ENCODE data around the gene DOCK7. TPM values are rescaled to one million over a fixed set of nuclear protein-coding genes. Genes with fewer than 3 reads are reported as not detected.
A peak's percentile ranks its signal among the peaks of the same experiment; 100 is the strongest.

Gene DOCK7, protein sequence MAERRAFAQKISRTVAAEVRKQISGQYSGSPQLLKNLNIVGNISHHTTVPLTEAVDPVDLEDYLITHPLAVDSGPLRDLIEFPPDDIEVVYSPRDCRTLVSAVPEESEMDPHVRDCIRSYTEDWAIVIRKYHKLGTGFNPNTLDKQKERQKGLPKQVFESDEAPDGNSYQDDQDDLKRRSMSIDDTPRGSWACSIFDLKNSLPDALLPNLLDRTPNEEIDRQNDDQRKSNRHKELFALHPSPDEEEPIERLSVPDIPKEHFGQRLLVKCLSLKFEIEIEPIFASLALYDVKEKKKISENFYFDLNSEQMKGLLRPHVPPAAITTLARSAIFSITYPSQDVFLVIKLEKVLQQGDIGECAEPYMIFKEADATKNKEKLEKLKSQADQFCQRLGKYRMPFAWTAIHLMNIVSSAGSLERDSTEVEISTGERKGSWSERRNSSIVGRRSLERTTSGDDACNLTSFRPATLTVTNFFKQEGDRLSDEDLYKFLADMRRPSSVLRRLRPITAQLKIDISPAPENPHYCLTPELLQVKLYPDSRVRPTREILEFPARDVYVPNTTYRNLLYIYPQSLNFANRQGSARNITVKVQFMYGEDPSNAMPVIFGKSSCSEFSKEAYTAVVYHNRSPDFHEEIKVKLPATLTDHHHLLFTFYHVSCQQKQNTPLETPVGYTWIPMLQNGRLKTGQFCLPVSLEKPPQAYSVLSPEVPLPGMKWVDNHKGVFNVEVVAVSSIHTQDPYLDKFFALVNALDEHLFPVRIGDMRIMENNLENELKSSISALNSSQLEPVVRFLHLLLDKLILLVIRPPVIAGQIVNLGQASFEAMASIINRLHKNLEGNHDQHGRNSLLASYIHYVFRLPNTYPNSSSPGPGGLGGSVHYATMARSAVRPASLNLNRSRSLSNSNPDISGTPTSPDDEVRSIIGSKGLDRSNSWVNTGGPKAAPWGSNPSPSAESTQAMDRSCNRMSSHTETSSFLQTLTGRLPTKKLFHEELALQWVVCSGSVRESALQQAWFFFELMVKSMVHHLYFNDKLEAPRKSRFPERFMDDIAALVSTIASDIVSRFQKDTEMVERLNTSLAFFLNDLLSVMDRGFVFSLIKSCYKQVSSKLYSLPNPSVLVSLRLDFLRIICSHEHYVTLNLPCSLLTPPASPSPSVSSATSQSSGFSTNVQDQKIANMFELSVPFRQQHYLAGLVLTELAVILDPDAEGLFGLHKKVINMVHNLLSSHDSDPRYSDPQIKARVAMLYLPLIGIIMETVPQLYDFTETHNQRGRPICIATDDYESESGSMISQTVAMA (N-terminal part only)
- total RNA-seq, result 10 to 100 TPM in 1 of 4 donors, 1 to 10 TPM in 3; 7.0 to 12.9 (median 8.6) TPM
- 1 to 10 TPM; 3.1 to 5.1 (median 4.9) TPM for polyA plus RNA-seq
- long read RNA-seq, donor 1, partial matches to known transcripts, result 1 of 3 reads
- long read RNA-seq, donor 1, other reads (novel, unspliced or antisense), result 0 of 3 reads
- long read RNA-seq, donor 2, full-length matches to known transcripts, result 2 of 7 reads
- long read RNA-seq, donor 2, partial matches to known transcripts, result 5 of 7 reads
- long read RNA-seq, donor 2, other reads (novel, unspliced or antisense), result 0 of 7 reads

DNA sequence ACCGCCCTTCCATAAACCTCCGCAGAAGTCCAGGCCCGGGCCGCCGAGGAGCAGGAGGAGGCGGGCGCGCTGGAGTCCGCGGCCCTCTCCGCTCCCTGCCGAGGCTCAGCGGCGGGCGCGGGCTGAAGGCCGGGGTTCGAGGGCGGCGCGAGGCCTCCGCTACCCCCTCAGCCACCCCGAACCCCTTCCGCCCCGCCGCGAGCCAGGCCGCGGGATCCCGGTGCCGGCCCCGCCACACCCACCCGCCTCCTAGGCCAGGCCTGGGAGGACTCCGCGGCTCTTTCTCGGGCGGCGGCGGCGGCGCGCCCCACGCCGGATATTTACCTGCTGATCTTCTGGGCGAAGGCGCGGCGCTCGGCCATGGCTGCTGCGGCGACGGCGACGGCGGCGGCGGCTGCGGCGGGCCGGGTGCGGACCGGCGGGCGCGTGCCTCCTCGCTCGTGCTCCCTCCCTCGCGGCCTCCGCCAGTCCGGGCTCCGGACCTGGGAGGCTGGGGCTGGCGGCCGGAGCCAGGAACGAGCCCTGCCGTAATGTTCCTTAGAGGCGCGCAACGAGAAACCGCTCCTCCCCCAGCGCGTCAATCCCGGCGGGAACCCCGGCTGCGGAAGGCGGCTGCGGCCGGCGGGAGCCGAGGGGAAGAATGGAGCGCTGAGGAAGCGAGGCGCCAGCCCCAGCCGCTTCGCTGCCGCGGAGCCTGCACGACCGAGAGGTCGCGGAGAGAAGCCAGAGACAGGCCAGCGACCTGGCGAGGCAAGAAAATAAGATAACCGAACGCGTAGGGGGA, at the start of gene DOCK7:
TSS of gene DOCK7 (minus strand) at position 484 of the 784 bp plus-strand sequence. CDS start at position 362, 122 bp downstream.
- peak within 1 kb of the TSS; percentile 87 for H3K4me3 ChIP-seq
- WGBS, 3 donors, result 0% methylated on average over 67 to 107 of the region's 107 CpGs
- no peaks in the 10 kb centered on the region for H3K4me1 ChIP-seq
- H3K36me3 ChIP-seq (ENCODE audit: insufficient read depth in 1 of 2, low read depth in 1 of 2), result no peaks in the 10 kb centered on the region
- H3K27ac ChIP-seq, result peak within 1 kb of the TSS; percentile 70
- DNase-seq, result peak; percentile 85 to 87
- TF ChIP-seq, protein P1, sequence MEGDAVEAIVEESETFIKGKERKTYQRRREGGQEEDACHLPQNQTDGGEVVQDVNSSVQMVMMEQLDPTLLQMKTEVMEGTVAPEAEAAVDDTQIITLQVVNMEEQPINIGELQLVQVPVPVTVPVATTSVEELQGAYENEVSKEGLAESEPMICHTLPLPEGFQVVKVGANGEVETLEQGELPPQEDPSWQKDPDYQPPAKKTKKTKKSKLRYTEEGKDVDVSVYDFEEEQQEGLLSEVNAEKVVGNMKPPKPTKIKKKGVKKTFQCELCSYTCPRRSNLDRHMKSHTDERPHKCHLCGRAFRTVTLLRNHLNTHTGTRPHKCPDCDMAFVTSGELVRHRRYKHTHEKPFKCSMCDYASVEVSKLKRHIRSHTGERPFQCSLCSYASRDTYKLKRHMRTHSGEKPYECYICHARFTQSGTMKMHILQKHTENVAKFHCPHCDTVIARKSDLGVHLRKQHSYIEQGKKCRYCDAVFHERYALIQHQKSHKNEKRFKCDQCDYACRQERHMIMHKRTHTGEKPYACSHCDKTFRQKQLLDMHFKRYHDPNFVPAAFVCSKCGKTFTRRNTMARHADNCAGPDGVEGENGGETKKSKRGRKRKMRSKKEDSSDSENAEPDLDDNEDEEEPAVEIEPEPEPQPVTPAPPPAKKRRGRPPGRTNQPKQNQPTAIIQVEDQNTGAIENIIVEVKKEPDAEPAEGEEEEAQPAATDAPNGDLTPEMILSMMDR (IDR thresholded peaks at IDR 0.05), result no peak
- H3K9me3 ChIP-seq, result no peaks in the 10 kb centered on the region
- no peaks in the 10 kb centered on the region for H3K27me3 ChIP-seq (ENCODE audit: insufficient read depth in 3 of 3, low read length in 2 of 3)
- peak; percentile 89 to 96 (median 92) for ATAC-seq
- intact Hi-C loops (cut with DNase I), result no loop called here

DNA sequence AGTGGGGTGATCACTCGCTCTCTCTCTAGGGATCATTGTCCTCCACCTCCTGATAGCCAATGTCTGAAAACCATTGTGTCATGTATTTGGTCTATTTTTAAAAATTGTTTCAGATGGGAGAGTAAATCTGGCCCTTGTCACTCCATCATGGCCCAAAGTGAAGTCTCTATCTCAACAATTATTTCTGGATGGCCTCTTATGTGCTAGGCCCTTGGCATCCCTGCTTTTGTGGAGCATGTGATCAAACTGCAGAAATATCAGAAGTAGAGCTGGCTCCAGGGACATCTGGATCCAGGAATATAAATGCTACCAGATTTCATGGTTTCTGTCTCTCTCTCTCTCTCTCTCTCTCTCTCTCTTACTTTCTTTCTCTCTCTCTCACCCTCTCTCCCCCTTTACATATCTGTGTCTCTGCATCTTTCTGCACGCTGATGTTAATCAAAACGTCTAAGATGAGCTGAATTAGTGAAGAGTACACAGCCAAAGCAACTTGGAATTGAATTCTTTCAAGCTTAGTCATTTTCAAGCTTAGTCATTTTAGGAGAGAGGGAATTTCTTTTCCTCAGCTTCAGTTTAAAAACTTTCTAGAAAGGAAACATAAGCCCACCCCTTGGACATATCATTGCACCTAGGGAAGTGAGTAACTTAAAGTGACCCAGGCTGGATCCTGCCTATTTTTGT, 47.4 kb upstream of the DOCK7 start:
- no peaks in the 10 kb centered on the region for H3K9me3 ChIP-seq
- DNase-seq (no peak), ATAC-seq (no peak)
- 49 to 64% (median 53%) methylated on average over 3 of the region's 3 CpGs for WGBS, 3 donors
- TF ChIP-seq, protein P1 (IDR thresholded peaks at IDR 0.05), result no peak
- no peak overlapping the region for H3K27ac ChIP-seq
- peaks cover 0 to 2% (median 0%) of the 10 kb centered on the region in 3 donors for H3K27me3 ChIP-seq (ENCODE audit: insufficient read depth in 3 of 3, low read length in 2 of 3)
- no peak overlapping the region for H3K4me3 ChIP-seq
- intact Hi-C loops (cut with DNase I), result no loop called here
- H3K4me1 ChIP-seq, result no peaks in the 10 kb centered on the region
- H3K36me3 ChIP-seq (ENCODE audit: insufficient read depth in 1 of 2, low read depth in 1 of 2), result no peaks in the 10 kb centered on the region

DNA sequence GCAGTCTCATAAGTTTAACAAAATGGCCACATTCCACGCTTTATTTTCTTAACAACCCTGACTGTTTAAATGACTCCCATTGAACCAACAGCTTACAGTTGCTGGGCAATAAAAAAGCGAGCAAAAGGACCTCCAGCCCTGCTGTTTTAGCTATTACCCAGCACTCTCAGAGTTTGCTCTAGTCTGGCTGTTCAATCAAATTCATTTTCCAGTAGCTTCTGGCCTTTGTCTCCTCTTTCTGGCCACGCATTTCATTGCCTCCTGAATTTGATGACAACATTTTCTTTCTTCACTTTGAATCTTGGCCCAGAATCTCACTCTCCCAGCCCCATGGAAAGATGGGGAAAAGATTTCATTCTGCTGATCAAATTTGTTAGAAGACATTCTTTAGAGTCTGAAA, 44.1 kb upstream of the DOCK7 start:
- no peaks in the 10 kb centered on the region for H3K27me3 ChIP-seq (ENCODE audit: insufficient read depth in 3 of 3, low read length in 2 of 3)
- TF ChIP-seq, protein P1 (IDR thresholded peaks at IDR 0.05), result no peak
- WGBS, 3 donors, result 55 to 58% (median 57%) methylated on average over 3 of the region's 3 CpGs
- H3K4me3 ChIP-seq, result no peak overlapping the region
- no peak for DNase-seq
- H3K4me1 ChIP-seq, result no peaks in the 10 kb centered on the region
- ATAC-seq, result no peak
- intact Hi-C loops (cut with DNase I), result no loop called here
- no peak overlapping the region for H3K27ac ChIP-seq
- H3K9me3 ChIP-seq, result no peaks in the 10 kb centered on the region
- H3K36me3 ChIP-seq (ENCODE audit: insufficient read depth in 1 of 2, low read depth in 1 of 2), result no peaks in the 10 kb centered on the region
